Measurements from ENCODE around the gene C7. TPM values are rescaled to one million over a fixed set of nuclear protein-coding genes. Genes with fewer than 3 reads are reported as not detected.

C7 gene
- total RNA-seq, result 7.5 TPM

GRCh38 chr5:40909264-40909663, at the start of gene C7:
Gene C7 (plus strand): TSS chr5:40909497. CDS start chr5:40909611, 114 bp downstream.

Other genes with a start within 250 kb of the C7 start
- 8.5 TPM for gene PTGER4, start 229.6 kb upstream of the C7 start, total RNA-seq
- gene TTC33, start 153.5 kb upstream of the C7 start, total RNA-seq, result 63.1 TPM
- gene PRKAA1, start 111.1 kb upstream of the C7 start, total RNA-seq, result 100 TPM
- 91.3 TPM for gene RPL37, start 74.3 kb upstream of the C7 start, total RNA-seq
- gene CARD6, start 68.1 kb upstream of the C7 start, total RNA-seq, result 2.3 TPM
- gene MROH2B, start 161.8 kb downstream of the C7 start, total RNA-seq, result not detected

All from camera-type eye (tissue), 1 donor.